SK-N-SH (cell line): ENCODE results near the gene HEBP1.

Experiments
- EP300 ChIP-seq, 2 experiments: IDR thresholded peaks; 2 replicates each; pipeline versions ENCODE4 v1.4.0 to v1.6.1; 2012; ENCODE audit warnings: borderline replicate concordance in 1 of 2, low read depth in 1 of 2, low read length in 1 of 2
- GATA2 ChIP-seq: sonication (generic); formaldehyde crosslinking; IDR thresholded peaks from 2 replicates; pipeline ENCODE4 v1.5.0; 2020; ENCODE audit warnings: mild to moderate bottlenecking, missing genetic modification reagents
- TF ChIP-seq, protein P1 (sequence below): fragments of 200-600 bp; sonication (generic); IDR thresholded peaks from 2 replicates; pipeline ENCODE4 v1.6.1; 2017; ENCODE audit warnings: antibody characterized with exemption, mild to moderate bottlenecking, moderate library complexity

DNA sequence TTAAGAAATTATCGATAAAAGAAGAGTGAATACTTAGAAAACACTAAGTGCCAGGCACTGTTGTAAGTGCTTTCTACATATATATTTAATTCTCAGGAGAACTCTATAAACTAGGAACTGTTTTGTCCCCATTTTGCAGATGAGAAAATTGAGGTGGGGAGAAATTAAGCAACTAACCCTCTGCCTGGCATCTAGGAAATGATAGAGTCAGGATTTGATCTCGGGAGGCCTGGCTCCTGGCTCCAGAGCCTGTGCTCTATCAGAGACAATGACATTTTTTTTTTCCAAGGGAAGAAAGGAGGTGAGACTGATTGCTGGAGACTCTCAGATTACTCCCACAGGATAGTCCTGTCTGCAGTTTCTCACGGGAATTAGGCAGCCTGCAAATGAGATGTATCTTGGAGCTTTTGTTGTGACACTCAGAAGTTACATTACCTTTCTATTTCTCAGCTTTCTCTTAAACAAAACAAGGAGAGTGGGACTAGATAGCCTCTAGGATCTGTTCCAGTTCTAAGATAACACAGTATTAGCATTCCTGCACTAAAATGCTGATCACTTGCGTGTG, 42.7 kb upstream of the HEBP1 start:
- TF ChIP-seq GATA2 (CRISPR knock-in tag) = no peak
- no peak for TF ChIP-seq EP300 (IDR thresholded peaks at IDR 0.05; ENCODE audit: borderline replicate concordance in 1 of 2, low read depth in 1 of 2, low read length in 1 of 2)
- TF ChIP-seq, protein P1, sequence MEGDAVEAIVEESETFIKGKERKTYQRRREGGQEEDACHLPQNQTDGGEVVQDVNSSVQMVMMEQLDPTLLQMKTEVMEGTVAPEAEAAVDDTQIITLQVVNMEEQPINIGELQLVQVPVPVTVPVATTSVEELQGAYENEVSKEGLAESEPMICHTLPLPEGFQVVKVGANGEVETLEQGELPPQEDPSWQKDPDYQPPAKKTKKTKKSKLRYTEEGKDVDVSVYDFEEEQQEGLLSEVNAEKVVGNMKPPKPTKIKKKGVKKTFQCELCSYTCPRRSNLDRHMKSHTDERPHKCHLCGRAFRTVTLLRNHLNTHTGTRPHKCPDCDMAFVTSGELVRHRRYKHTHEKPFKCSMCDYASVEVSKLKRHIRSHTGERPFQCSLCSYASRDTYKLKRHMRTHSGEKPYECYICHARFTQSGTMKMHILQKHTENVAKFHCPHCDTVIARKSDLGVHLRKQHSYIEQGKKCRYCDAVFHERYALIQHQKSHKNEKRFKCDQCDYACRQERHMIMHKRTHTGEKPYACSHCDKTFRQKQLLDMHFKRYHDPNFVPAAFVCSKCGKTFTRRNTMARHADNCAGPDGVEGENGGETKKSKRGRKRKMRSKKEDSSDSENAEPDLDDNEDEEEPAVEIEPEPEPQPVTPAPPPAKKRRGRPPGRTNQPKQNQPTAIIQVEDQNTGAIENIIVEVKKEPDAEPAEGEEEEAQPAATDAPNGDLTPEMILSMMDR = no peak
